ENCODE results near the gene CORO1A.

DNA sequence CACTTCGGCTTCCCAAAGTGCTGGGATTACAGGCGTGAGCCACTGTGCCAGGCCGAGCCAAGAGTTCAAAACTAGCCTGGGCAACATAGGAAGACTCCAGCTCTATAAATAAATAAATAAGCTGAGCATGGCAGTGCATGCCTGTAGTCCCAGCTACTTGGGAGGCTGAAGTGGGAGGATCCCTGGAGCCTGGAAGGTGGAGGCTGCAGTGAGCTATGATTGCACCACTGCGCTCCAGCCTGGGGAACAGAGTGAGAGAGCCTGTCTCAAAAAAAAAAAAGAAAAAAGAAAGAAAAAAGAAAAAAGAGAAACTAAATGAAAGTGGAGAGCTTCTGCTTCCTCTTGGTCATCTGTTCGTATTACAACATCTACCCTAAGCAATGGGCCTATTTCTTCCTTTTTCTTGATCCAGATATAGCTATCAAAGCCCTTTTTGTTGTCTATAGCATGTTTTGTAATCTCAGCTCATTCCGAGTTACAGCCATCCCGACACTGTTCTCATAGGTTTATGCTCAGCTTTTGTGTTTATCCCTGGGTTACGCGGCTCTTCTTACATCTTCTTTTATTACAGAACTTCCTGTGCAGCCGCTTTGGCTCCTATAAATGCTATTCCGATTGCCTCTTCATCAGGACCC is 46.3 kb upstream of the CORO1A start:
- TF ChIP-seq, protein P1, sequence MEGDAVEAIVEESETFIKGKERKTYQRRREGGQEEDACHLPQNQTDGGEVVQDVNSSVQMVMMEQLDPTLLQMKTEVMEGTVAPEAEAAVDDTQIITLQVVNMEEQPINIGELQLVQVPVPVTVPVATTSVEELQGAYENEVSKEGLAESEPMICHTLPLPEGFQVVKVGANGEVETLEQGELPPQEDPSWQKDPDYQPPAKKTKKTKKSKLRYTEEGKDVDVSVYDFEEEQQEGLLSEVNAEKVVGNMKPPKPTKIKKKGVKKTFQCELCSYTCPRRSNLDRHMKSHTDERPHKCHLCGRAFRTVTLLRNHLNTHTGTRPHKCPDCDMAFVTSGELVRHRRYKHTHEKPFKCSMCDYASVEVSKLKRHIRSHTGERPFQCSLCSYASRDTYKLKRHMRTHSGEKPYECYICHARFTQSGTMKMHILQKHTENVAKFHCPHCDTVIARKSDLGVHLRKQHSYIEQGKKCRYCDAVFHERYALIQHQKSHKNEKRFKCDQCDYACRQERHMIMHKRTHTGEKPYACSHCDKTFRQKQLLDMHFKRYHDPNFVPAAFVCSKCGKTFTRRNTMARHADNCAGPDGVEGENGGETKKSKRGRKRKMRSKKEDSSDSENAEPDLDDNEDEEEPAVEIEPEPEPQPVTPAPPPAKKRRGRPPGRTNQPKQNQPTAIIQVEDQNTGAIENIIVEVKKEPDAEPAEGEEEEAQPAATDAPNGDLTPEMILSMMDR (IDR thresholded peaks at IDR 0.05): no peak
- TF ChIP-seq POLR2A (IDR thresholded peaks at IDR 0.05): no peak
